Astrocyte (in vitro differentiated cells and primary cell): Measurements from ENCODE around the gene TOMM22.

ENCODE experiments used
- EZH2 ChIP-seq: IDR thresholded peaks from 2 replicates; pipeline ENCODE4 v1.6.1; 2012; ENCODE audit warnings: mild to moderate bottlenecking, low read length, inconsistent platforms; ENCODE audit not compliant: insufficient read depth
- TF ChIP-seq, protein P1 (sequence below): IDR thresholded peaks from 2 replicates; pipeline ENCODE4 v1.5.1; 2011; ENCODE audit warnings: low read depth, mild to moderate bottlenecking, inconsistent platforms, low read length, moderate library complexity; ENCODE audit not compliant: insufficient read depth

DNA sequence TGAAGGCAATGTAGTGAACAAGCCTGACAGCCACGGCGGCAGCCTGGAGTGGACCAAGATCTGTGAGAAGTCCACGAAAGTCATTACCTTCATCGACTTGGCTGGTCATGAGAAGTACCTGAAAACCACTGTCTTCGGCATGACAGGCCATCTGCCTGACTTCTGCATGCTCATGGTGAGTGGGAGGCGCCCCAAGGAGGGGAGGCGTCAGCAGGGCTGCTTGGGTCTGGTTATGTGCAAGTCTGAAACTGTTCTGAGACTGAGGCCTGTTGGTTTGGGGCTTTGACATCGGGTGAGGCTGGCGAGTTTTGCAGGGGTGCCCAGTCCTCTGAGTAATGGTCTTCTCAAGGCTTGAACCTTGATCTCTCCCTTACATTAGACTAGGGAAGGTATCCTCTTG, 35.1 kb downstream of the TOMM22 start:
- TF ChIP-seq, protein P1, sequence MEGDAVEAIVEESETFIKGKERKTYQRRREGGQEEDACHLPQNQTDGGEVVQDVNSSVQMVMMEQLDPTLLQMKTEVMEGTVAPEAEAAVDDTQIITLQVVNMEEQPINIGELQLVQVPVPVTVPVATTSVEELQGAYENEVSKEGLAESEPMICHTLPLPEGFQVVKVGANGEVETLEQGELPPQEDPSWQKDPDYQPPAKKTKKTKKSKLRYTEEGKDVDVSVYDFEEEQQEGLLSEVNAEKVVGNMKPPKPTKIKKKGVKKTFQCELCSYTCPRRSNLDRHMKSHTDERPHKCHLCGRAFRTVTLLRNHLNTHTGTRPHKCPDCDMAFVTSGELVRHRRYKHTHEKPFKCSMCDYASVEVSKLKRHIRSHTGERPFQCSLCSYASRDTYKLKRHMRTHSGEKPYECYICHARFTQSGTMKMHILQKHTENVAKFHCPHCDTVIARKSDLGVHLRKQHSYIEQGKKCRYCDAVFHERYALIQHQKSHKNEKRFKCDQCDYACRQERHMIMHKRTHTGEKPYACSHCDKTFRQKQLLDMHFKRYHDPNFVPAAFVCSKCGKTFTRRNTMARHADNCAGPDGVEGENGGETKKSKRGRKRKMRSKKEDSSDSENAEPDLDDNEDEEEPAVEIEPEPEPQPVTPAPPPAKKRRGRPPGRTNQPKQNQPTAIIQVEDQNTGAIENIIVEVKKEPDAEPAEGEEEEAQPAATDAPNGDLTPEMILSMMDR = no peak
- no peak for TF ChIP-seq EZH2
